Amygdala (tissue), 56 donors: ENCODE results near the gene GALNT2.

Experiments
- DNase-seq, 56 donors: peaks; one replicate each; lab custom pipeline; 2025; lab: John Stamatoyannopoulos, UW

Gene GALNT2

GRCh38 chr1:230280906-230281413 lies 213.9 kb downstream of the GALNT2 start:
- no peak for DNase-seq

DNA sequence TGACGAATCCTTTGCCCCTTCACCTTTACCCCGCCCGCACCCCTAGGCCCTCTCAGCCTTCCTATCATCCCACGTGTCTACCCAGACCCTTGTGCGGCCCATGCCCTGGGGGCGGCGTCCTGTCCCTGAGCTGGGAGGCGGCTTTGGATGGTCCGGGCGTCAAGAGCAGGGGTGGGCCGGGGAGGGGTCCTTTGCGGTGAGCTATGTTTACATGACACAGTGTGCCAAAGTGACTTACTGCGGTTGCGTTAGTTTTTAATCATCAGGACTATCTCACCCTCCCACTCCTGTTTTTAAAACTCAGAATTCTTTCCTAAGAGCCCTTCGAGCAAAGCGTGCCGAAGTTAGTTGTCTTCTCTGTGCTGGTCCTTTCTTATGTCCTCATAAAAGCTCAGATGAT lies 214.5 kb downstream of the GALNT2 start:
- DNase-seq = no peak

- DNase-seq = no peak
Measured at GRCh38 chr1:230282157-230282556, 215.1 kb downstream of the GALNT2 start.

GRCh38 chr1:230283678-230284077 lies 216.6 kb downstream of the GALNT2 start:
- DNase-seq = no peak

GRCh38 chr1:230284891-230285290 lies 217.9 kb downstream of the GALNT2 start:
- no peak for DNase-seq

DNA sequence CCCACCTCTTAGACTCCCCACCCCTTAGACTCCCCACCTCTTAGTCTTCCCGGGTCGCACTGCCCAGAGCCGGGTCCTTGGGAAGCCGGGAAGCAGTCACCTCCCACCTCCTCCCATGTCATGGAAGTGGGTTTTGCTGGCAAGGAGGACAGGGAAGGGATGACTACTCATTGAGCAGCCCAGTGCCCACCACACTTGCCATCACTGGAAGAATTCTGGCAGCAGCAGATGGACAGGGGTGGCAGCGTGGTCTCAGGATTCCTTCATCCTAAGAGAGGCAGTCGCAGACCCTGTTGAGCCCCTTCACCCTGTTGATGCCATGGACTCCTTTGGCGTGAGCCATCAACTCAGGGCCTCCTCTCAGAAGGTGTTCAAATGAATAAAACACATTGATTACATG lies 218.3 kb downstream of the GALNT2 start:
- DNase-seq = no peak

- DNase-seq = no peak
Measured at GRCh38 chr1:230286166-230286889, 219.3 kb downstream of the GALNT2 start.

DNA sequence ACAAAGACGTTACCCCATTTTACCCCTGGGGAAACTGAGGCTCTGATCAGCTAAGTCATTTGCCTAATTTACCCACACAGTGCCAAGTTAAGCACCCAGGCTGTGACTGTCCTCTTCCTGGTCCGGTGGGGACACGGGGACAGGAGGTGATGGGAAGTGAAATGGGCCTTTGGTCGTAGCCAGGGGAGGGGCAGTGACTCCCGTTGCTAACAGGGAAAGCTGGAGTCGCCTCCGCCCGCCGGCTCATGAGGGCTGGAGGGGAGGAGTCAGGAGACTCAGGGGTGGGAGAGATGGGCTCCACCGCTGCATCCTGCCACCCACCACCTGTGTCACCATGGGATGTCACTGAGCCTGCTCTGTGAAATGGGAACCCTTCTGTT lies 219.8 kb downstream of the GALNT2 start:
- DNase-seq = no peak

DNA sequence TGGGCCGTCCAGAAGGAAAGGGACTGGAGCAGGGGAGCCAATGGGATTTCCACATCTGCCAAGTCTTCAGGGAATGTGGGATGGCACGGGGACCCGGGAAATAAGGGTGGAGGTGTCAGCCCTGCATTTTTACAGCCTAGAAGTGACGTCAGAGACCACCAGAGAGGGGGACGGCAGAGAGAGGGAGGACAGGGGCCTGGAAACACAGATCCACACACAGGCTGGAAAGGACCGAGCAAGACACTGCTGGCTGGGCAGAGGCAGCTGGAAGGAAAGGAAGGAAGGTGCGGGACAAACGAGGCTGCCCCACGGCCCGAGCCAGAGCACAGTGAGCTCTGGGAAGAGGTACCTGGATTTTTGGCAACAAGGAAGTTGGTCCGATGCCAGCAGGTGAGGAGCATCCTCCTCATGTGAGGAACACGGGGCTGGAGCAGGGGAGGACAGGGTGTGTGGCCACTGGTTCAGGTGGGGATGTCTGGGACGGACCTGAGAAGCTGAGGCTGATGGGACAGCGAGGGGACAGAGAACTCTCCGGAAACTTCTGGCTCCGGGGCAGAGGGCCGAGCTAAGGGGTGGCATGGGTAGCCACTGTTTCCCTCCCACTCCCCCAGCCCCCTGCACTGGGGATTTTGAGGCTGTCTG lies 220.8 kb downstream of the GALNT2 start:
- DNase-seq = no peak

DNA sequence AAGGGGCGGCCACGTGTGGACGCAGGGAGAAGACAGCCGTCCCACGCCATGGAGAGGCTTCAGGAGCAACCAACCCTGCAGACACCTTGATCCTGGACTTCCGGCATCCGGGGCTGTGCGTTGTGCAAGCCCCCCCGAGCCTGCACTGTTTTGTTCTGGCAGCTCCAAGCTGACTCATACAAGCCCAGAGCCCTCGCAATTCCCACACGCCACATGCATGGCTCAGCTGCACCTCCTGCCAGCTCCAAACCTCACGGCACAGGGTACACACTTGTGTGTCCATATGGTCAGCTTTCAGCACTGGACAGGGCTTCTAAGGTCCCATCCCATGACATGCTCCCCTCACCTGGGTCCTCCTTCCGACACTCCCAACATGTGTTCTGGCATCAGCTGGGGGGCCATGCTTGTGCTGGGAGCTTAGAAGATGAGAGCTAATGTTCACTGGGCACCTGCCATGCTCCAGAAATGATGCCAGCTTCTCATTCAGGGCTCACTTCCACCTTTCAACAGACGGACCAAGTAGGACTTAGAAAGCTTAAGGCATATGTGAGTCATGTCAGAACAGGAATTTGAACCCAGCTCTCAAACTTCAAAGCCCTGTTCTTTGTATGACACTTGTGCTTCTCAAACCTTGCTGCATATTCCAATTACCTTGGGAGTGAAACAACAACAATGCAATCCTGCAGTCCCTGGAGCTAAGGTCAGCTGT lies 221.8 kb downstream of the GALNT2 start:
- DNase-seq = no peak

GRCh38 chr1:230289350-230289644 lies 222.3 kb downstream of the GALNT2 start:
- DNase-seq = no peak

DNA sequence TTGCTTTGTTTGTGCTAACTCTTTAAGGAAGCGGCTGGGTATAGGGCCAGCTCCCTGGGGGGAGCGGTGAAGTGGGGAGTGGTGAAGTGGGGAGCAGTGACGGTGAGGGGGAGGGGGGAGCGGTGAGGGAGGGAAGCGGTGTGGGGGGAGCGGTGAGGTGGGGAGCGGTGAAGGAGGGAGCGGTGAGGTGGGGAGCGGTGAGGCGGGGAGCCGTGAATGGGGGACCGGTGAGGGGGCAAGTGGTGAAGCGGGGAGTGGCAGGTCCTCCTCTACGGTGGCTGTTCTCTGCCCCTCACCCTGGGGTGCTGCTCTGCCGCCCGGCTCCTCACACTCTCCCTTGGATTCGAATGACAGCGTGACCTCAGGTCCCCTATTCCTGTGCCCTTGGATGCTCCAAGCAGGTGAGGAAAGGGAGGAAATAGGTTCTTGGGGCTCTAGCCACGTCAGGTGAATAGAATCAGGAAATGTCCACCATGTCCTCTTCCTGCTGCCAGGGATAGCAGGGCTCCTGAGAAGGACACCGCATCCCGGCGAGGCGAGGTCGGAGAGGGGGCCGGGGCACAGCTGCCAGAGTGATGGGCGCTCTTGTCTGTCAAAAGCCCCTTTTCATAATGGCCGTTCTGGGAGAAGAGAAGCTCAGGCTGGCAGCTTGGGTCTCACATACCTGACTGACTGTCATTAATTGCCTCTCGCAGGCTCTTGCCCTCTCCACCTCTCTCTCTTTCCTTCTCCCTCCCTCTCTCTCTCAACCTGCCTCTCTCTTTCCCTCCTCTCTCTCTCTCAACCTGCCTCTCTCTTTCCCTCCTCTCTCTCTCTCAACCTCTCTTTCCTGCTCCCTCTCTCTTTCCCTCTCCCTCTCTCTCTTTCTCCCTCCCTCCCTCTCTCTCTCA lies 224.9 kb downstream of the GALNT2 start:
- no peak for DNase-seq

GRCh38 chr1:230292689-230293389 lies 225.8 kb downstream of the GALNT2 start:
- DNase-seq = no peak

DNA sequence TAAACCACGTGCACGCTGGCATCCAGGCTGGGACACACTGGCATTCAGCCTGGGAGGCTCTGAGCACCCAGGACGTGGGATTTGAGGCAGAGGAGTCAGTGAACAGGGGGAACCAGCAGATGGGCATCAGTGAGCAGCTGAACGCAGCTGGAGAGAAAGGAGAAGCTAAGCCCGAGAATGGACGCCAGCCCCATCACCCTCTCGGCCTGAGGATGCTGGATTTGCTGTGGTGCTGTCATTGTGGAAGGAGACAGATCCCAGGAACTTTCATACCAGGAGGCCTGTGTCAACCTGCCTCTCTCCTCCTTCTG lies 226.3 kb downstream of the GALNT2 start:
- DNase-seq = no peak

DNA sequence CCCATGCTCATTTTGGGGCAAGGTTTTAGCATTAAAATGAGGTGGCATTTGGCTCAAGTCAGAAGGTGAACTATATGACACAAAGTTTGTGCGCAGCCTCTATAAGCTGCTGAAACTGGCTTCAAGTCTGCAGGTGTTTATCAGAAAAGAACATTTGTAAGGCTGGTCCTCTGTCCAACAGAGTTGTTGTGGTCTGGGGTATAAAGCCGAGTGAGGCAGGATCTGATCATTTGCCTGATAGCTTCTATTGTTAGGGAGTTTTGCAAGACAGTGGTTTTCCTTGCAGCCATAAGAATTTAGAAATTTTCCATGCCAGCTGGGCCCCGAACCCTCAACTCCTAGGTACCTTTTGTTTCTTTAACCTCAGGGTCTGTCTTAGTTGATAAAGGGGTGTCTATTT lies 228.3 kb downstream of the GALNT2 start:
- no peak for DNase-seq

- no peak for DNase-seq
Measured at GRCh38 chr1:230299191-230300006, 232.4 kb downstream of the GALNT2 start.

DNA sequence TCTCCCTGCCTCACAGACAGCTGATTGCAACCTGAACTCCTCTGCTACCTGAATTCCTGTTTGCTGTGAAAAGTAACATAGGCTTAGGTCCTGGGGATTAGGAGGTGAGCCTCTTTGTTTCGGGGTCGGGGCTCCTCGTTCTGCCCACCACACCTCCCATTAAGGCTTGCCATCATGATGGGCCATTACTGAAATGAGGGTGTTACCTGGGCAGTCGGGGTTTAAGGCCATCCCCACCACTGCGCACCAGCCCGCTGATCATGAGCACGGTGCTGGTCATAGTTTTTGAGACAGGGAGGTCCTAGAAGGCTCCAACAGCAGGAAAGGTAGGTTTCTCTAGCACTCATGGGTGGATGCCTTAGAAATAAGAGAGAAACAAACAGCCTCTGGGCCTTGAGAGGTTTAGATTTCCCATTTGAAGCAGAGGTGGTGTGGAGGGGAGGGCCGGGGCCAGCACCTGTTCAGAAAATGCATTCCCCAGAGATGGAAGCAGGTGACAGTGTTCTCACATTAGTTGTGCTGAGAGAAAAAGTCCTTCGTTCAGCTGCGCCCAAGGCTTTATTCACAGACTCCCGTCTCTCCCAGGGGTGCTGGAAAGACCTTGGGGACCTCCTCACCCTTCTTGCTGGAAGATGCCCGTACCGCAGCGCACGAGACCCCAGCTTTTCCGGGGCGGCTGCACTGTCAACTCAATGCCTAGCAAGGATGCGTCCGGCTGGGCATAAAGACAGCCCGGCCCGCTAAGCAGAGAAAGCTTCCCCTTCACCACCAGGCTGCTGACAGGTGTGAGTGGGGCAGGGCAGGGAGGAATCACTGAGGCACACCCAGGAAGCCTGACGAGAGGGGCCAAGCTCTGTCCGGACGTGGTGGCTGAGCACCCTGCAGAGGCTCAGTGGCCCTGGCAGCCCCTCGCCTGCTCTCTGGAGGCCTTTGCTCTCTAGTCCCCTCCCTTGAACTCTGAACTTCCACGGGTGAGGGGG lies 233.6 kb downstream of the GALNT2 start:
- no peak for DNase-seq

GRCh38 chr1:230301322-230301721 lies 234.3 kb downstream of the GALNT2 start:
- DNase-seq = no peak
